Vagina (tissue), 2 donors: Measurements from ENCODE around the gene CALD1. TPM values are rescaled to one million over a fixed set of nuclear protein-coding genes. Genes with fewer than 3 reads are reported as not detected.

ENCODE experiments used
- DNase-seq, 2 donors: peaks; one replicate each; pipeline ENCODE4 v3.0.0-alpha.2; 2017; ENCODE audit errors: extremely low spot score in 2 of 2
- H3K27ac ChIP-seq: fragments of 200-600 bp; sonication (generic); one replicate; pipeline ENCODE4 v1.5.1; 2019
- H3K27me3 ChIP-seq: fragments of 200-600 bp; sonication (generic); one replicate; pipeline ENCODE4 v1.5.1; 2019
- H3K36me3 ChIP-seq, 2 donors: fragments of 200-600 bp; sonication (generic); one replicate each; pipeline ENCODE4 v1.5.1; 2017 to 2019
- H3K4me1 ChIP-seq: fragments of 200-600 bp; sonication (generic); one replicate; pipeline ENCODE4 v1.5.1; 2019
- H3K4me3 ChIP-seq, 2 donors: fragments of 200-600 bp; sonication (generic); 1 replicate in 1 of 2; 2 replicates in 1 of 2; pipeline ENCODE4 v1.5.1; 2016 to 2019
- H3K9me3 ChIP-seq: fragments of 200-600 bp; sonication (generic); one replicate; pipeline ENCODE4 v1.5.1; 2019
- CTCF ChIP-seq, 3 experiments: fragments of 450-650 bp in 2 of 3; fragments of 200-600 bp in 1 of 3; sonication (generic) in 1 of 3; IDR thresholded peaks; one replicate each; pipeline ENCODE4 v1.5.1; 2017 to 2019; ENCODE audit warnings: antibody characterized with exemption in 3 of 3, mild to moderate bottlenecking in 2 of 3, moderate library complexity in 2 of 3
- POLR2A ChIP-seq, 2 donors: fragments of 450-650 bp; IDR thresholded peaks; one replicate each; pipeline ENCODE4 v1.6.1; 2017; ENCODE audit warnings: antibody characterized with exemption in 2 of 2, mild to moderate bottlenecking in 2 of 2, moderate library complexity in 2 of 2
- POLR2AphosphoS5 ChIP-seq, 2 donors: sonication (generic); formaldehyde crosslinking; IDR thresholded peaks; one replicate each; pipeline ENCODE4 v1.9.0; 2017; ENCODE audit warnings: antibody characterized with exemption in 2 of 2, mild to moderate bottlenecking in 2 of 2, low read depth in 1 of 2; ENCODE audit not compliant: insufficient read depth in 1 of 2
- intact Hi-C: fragments of 100-400 bp; cut with DNase I; formaldehyde crosslinking; loops from one replicate; pipeline ENCODE4 v1.15.1; 2023
- total RNA-seq: library from RNA; depleted of rRNA; stranded (reverse); fragments of >200 nt; gene quantifications from one replicate; pipeline ENCODE4 v1.2.3, GENCODE V29; 2016

CALD1 gene
- total RNA-seq, 1 donor from 2014 or later, result 343 TPM

- H3K27ac ChIP-seq, result peak overlapping the region; percentile 55
- no peaks in the 10 kb centered on the region for H3K27me3 ChIP-seq
- DNase-seq, result no peak
- intact Hi-C loops, result loop anchor here (10.0 kb wide), 1 partner anchor 147 kb away; no protein-coding TSS in a partner anchor
- H3K36me3 ChIP-seq, result peaks cover 0 to 5% of the 10 kb centered on the region in 2 donors
- TF ChIP-seq CTCF (IDR thresholded peaks at IDR 0.05), result no peak
- no peak for TF ChIP-seq POLR2AphosphoS5 (IDR thresholded peaks at IDR 0.05; ENCODE audit: insufficient read depth in 1 of 2, low read depth in 1 of 2)
- no peak for TF ChIP-seq POLR2A (IDR thresholded peaks at IDR 0.05)
- no peak overlapping the region for H3K4me3 ChIP-seq
- H3K4me1 ChIP-seq, result peaks cover 59% of the 10 kb centered on the region
- no peaks in the 10 kb centered on the region for H3K9me3 ChIP-seq
Observed at GRCh38 chr7:134787720-134788119, 8.3 kb downstream of the CALD1 start.

- Histone ChIP-seq H3K4me3 (no peak overlapping the region), H3K4me1 (peaks cover 54% of the 10 kb centered on the region), H3K36me3 (peaks cover 0 to 5% of the 10 kb centered on the region in 2 donors), H3K27me3 (no peaks in the 10 kb centered on the region), H3K9me3 (no peaks in the 10 kb centered on the region), H3K27ac (peak overlapping the region; percentile 44)
- TF ChIP-seq CTCF (IDR thresholded peaks at IDR 0.05) (no peak), POLR2A (IDR thresholded peaks at IDR 0.05) (no peak), POLR2AphosphoS5 (IDR thresholded peaks at IDR 0.05; ENCODE audit: insufficient read depth in 1 of 2, low read depth in 1 of 2) (no peak)
- no peak for DNase-seq
- intact Hi-C loops, result loop anchor here (10.0 kb wide), 1 partner anchor 147 kb away; no protein-coding TSS in a partner anchor
Observed at GRCh38 chr7:134788191-134788590, 8.8 kb downstream of the CALD1 start.

- no peak overlapping the region for H3K4me3 ChIP-seq
- no peaks in the 10 kb centered on the region for H3K27me3 ChIP-seq
- H3K27ac ChIP-seq, result peak overlapping the region; percentile 83
- intact Hi-C loops, result loop anchor here (5.0 to 10.0 kb wide), 2 partner anchors 102 to 145 kb away; no protein-coding TSS in a partner anchor
- no peaks in the 10 kb centered on the region for H3K36me3 ChIP-seq
- no peak for DNase-seq
- peaks cover 47% of the 10 kb centered on the region for H3K4me1 ChIP-seq
- TF ChIP-seq POLR2AphosphoS5 (IDR thresholded peaks at IDR 0.05; ENCODE audit: insufficient read depth in 1 of 2, low read depth in 1 of 2) (peak; percentile 27 to 86), POLR2A (IDR thresholded peaks at IDR 0.05) (no peak), CTCF (IDR thresholded peaks at IDR 0.05) (no peak)
- no peaks in the 10 kb centered on the region for H3K9me3 ChIP-seq
Observed at GRCh38 chr7:134789967-134790685, 10.7 kb downstream of the CALD1 start.

GRCh38 chr7:134792968-134793367, 13.5 kb downstream of the CALD1 start:
- H3K27ac ChIP-seq, result no peak overlapping the region
- intact Hi-C loops, result loop anchor here (5.0 kb wide), 1 partner anchor 99 kb away; no protein-coding TSS in a partner anchor

GRCh38 chr7:134795231-134795630, 15.8 kb downstream of the CALD1 start:
- no peak overlapping the region for H3K4me3 ChIP-seq
- no peak for TF ChIP-seq POLR2AphosphoS5 (IDR thresholded peaks at IDR 0.05; ENCODE audit: insufficient read depth in 1 of 2, low read depth in 1 of 2)
- TF ChIP-seq POLR2A (IDR thresholded peaks at IDR 0.05), result no peak
- TF ChIP-seq CTCF (IDR thresholded peaks at IDR 0.05), result no peak
- no peak for DNase-seq
- peaks cover 51% of the 10 kb centered on the region for H3K4me1 ChIP-seq
- no peaks in the 10 kb centered on the region for H3K36me3 ChIP-seq
- intact Hi-C loops, result no loop called here
- no peaks in the 10 kb centered on the region for H3K27me3 ChIP-seq
- no peak overlapping the region for H3K27ac ChIP-seq
- H3K9me3 ChIP-seq, result no peaks in the 10 kb centered on the region

More at GRCh38 chr7:134792968-134793367, 13.5 kb downstream of the CALD1 start:
- peaks cover 43% of the 10 kb centered on the region for H3K4me1 ChIP-seq
- no peaks in the 10 kb centered on the region for H3K36me3 ChIP-seq
- H3K27me3 ChIP-seq, result no peaks in the 10 kb centered on the region
- H3K4me3 ChIP-seq, result no peak overlapping the region
- peak in 1 of 2 donors; percentile 47 for TF ChIP-seq POLR2AphosphoS5 (IDR thresholded peaks at IDR 0.05; ENCODE audit: insufficient read depth in 1 of 2, low read depth in 1 of 2)
- TF ChIP-seq POLR2A (IDR thresholded peaks at IDR 0.05), result no peak
- no peak for DNase-seq
- H3K9me3 ChIP-seq, result no peaks in the 10 kb centered on the region
